Activated CD4-positive, alpha-beta memory T cell treated with anti-CD3 and anti-CD28 coated beads for 36 hours (primary cell): ENCODE results near the gene SMCR8. TPM values are rescaled to one million over a fixed set of nuclear protein-coding genes. Genes with fewer than 3 reads are reported as not detected.

ENCODE experiments used
- CTCF ChIA-PET: fragments of 350-600 bp; sonication (Branson Sonifier 250); formaldehyde crosslinking; loops from one replicate; lab custom pipeline; 2021; ENCODE audit warnings: antibody characterized with exemption, inconsistent platforms; lab: Charles Lee
- POLR2A ChIA-PET: fragments of 350-600 bp; sonication (Branson Sonifier 250); formaldehyde crosslinking; loops from one replicate; lab custom pipeline; 2021; ENCODE audit warnings: antibody characterized with exemption; lab: Charles Lee
- DNase-seq: peaks from one replicate; pipeline ENCODE4 v3.0.0-alpha.2; 2020
- H3K27ac Mint-ChIP-seq: one replicate; pipeline ENCODE4 v1.8.0; 2021; ENCODE audit warnings: mixed read lengths
- H3K27me3 Mint-ChIP-seq: one replicate; pipeline ENCODE4 v1.8.0; 2021; ENCODE audit warnings: mixed read lengths
- H3K36me3 Mint-ChIP-seq: one replicate; pipeline ENCODE4 v1.8.0; 2021; ENCODE audit warnings: mixed read lengths
- H3K4me1 Mint-ChIP-seq: one replicate; pipeline ENCODE4 v1.8.0; 2021; ENCODE audit warnings: low read depth, mixed read lengths
- H3K4me3 Mint-ChIP-seq: one replicate; pipeline ENCODE4 v1.8.0; 2021; ENCODE audit warnings: mild to moderate bottlenecking, mixed read lengths
- H3K9me3 Mint-ChIP-seq: one replicate; pipeline ENCODE4 v1.8.0; 2021; ENCODE audit warnings: mixed read lengths
- intact Hi-C: fragments of 100-400 bp; cut with micrococcal nuclease; formaldehyde crosslinking; loops from one replicate; pipeline ENCODE4 v1.15.1; 2023
- total RNA-seq, 2 experiments: library from RNA; stranded (reverse); gene quantifications; one replicate each; pipeline ENCODE4 v1.2.3, GENCODE V29; 2021

SMCR8 gene
- total RNA-seq, 2 experiments from 2014 or later: 11.1 to 11.3 TPM

DNA sequence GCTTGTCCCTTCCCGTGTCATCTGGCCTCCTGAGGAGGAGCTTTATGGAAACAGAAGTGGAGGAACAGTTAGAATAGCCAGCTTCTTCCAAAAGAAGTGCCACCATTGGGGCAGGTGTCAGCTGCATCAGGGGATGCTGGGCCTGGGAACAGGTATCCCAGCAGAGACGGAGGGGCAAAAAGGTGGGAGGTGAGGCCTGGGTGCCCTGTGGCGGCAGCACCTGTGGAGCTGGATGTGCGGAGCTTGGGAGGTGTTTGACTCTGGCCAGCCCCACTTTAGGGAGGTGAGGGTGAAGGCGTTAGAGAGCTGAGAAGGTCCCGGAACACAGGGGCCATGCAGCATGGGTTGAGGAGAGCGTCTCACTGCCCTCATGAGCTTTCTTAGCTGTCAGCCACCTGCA, 5.2 kb downstream of the SMCR8 start:
- Mint-ChIP-seq H3K4me1 (peaks cover 59% of the 10 kb centered on the region), H3K27ac (no peak overlapping the region), H3K27me3 (no peaks in the 10 kb centered on the region), H3K9me3 (no peaks in the 10 kb centered on the region), H3K36me3 (peaks cover 17% of the 10 kb centered on the region), H3K4me3 (no peak overlapping the region)
- DNase-seq: no peak
- CTCF ChIA-PET: interaction anchor here (0.8 to 1.1 kb wide), 3 partner anchors 57 to 178 kb away, joined by 3 to 4 read pairs (median 3); no protein-coding TSS in a partner anchor
- POLR2A ChIA-PET: no interaction called here
- intact Hi-C loops: no loop called here

DNA sequence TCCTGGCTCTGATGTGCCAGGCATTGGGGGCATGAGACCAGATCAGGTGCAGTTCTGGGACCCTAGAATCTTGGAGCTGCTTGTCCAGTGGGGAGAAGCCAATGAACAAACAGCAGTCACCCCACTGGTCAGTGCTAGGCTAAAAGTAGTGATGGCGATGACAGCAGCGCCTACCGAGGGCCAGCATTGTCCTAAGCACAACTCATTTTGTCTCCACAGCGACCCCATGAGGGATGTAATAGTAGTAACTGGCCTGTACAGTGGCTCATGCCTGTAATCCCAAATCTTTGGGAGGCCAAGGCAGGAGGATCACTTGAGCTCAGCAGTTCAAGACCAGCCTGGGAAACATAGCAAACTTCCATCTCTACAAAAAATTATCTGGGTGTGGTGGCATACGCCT, 6.2 kb downstream of the SMCR8 start:
- peaks cover 17% of the 10 kb centered on the region for H3K36me3 Mint-ChIP-seq
- H3K27me3 Mint-ChIP-seq: no peaks in the 10 kb centered on the region
- H3K27ac Mint-ChIP-seq: no peak overlapping the region
- ChIA-PET POLR2A (no interaction called here), CTCF (interaction anchor here (1.1 kb wide), 2 partner anchors 73 to 179 kb away, joined by 3 read pairs; no protein-coding TSS in a partner anchor)
- no peaks in the 10 kb centered on the region for H3K9me3 Mint-ChIP-seq
- intact Hi-C loops: no loop called here
- H3K4me3 Mint-ChIP-seq: no peak overlapping the region
- H3K4me1 Mint-ChIP-seq: peaks cover 56% of the 10 kb centered on the region
- DNase-seq: no peak

DNA sequence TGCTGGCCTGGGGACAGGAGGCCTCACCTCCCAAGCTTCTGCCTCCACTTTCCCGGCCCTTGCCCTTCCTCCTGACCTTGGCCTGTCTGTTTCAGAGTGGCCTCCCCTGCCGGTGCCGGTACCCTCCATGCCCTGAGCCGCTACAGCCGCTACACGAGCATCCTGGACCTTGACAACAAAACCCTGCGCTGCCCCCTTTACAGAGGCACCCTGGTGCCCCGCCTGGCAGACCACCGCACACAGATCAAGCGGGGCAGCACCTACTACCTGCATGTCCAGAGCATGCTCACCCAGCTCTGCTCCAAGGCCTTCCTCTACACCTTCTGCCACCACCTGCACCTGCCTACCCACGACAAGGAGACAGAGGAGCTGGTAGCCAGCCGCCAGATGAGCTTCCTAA, 7.4 kb downstream of the SMCR8 start:
- intact Hi-C loops: no loop called here
- Mint-ChIP-seq H3K27ac (no peak overlapping the region), H3K36me3 (peaks cover 13% of the 10 kb centered on the region), H3K4me1 (peaks cover 49% of the 10 kb centered on the region), H3K9me3 (no peaks in the 10 kb centered on the region), H3K27me3 (no peaks in the 10 kb centered on the region), H3K4me3 (no peak overlapping the region)
- DNase-seq: no peak
- POLR2A ChIA-PET: interaction anchor here (0.8 kb wide), 2 partner anchors 8 to 9 kb away, joined by 3 read pairs; partner anchors contain the start of genes SMCR8 and TOP3A
- CTCF ChIA-PET: no interaction called here

DNA sequence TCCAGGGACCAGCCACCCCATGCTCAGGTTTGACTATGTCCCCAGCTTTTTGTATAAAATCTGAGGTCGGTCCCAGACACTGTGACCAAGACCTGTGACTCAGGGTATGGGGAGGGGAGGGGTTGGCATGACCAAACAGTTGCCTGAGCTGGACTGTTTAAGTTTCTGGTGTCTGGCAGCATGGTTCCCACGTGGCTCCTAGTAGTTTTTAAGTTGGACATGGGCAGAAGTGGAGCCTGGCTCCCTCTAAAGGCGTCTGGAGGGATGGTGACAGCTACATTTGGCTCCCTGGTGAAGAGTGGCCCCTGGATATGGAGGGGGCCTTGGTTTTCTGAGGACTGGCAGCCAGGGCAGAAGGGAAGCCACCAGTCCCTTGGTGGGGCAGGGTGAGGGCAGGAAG, 7.9 kb downstream of the SMCR8 start:
- POLR2A ChIA-PET: interaction anchor here (0.8 kb wide), 1 partner anchor 8 kb away, joined by 3 read pairs; the partner anchor contains the start of genes SMCR8 and TOP3A
- Mint-ChIP-seq H3K9me3 (no peaks in the 10 kb centered on the region), H3K4me3 (no peak overlapping the region), H3K4me1 (peaks cover 45% of the 10 kb centered on the region), H3K27me3 (no peaks in the 10 kb centered on the region), H3K36me3 (peaks cover 13% of the 10 kb centered on the region), H3K27ac (peak overlapping the region; percentile 23)
- intact Hi-C loops: no loop called here
- CTCF ChIA-PET: no interaction called here
- DNase-seq: no peak

DNA sequence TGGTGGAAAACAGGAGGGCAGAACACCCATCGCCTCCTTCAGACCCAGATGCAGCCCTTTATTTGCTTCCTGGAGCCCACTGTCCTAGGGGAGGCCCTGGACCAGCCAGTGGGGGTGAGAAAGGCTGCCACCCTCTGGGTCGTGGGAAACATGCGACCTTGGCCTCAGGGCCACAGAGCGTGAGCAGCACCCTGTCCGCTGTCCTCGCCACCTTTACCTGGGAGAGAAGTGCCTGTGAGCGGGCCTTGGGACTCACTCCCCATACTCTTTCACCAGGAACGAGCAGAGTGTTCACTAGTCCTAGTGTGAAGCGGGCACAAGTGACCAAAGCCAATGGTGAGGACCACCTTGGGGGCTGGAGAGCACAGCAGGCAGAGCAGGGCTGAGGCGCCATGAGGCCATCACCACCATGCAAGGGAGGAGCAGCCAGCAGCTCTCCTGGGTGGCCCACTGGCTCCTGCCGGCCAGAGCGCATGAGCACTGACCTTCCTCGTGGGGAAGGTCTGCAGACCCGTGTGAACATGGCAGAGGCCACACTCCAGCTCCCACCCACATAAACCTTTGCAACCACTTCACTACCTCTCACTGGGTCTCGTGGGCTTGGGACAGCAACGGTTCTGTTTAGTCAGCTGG, 8.5 kb downstream of the SMCR8 start:
- H3K9me3 Mint-ChIP-seq: no peaks in the 10 kb centered on the region
- POLR2A ChIA-PET: interaction anchor here (1.0 kb wide), 1 partner anchor 9 kb away, joined by 3 read pairs; no protein-coding TSS in a partner anchor
- intact Hi-C loops: no loop called here
- no peak overlapping the region for H3K27ac Mint-ChIP-seq
- no peak for DNase-seq
- peaks cover 40% of the 10 kb centered on the region for H3K4me1 Mint-ChIP-seq
- CTCF ChIA-PET: no interaction called here
- H3K36me3 Mint-ChIP-seq: peaks cover 14% of the 10 kb centered on the region
- no peaks in the 10 kb centered on the region for H3K27me3 Mint-ChIP-seq
- no peak overlapping the region for H3K4me3 Mint-ChIP-seq

DNA sequence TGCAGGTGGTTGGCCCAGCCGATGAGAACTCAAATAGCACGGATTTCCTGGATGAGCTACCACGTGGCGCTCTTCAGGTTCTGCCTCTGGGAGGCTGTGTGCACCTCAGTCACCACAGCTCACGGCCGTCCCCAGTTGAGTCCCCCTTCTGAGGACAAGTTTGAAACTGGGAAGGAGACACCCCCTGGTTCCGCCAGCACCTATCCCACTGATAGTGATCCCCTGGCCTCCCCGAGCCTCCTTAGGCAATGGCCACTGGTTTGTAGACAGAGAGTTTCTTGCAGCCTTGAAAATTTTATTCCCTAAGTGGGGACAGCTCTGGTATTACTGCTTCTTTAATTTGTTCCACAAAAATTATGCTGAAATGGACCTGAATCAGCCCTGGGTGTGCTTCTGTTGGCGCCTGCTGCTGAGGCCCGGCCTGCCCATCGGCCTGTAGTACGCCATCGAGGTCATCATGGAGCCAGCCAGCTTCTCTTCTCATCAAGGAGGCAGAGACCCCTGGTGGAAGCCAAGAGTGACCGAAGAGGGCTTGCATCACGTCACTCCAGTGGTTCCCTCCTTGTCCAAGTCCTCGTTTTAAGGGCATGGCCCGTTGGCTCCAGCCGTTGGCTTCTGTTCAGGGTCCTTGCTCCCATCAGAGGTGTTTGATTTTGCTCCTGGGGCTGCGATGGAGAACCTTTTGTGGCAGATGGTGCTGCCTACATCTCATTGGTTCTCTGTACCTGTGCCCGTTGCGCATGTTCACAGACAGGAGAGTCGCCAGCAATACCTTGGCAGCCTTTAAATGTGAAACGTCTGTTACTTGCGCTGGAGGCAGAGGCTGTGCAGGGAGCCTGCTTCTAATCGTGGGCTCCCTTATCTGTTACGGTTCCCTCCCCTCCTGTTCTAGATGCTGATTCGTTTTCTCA, 9.3 kb downstream of the SMCR8 start:
- ChIA-PET POLR2A (interaction anchor here (1.0 kb wide), 1 partner anchor 8 kb away, joined by 3 read pairs; no protein-coding TSS in a partner anchor), CTCF (no interaction called here)
- Mint-ChIP-seq H3K9me3 (no peaks in the 10 kb centered on the region), H3K27me3 (no peaks in the 10 kb centered on the region), H3K27ac (peak overlapping the region; percentile 74), H3K4me3 (no peak overlapping the region), H3K4me1 (peaks cover 32% of the 10 kb centered on the region), H3K36me3 (peaks cover 17% of the 10 kb centered on the region)
- DNase-seq: no peak
- intact Hi-C loops: no loop called here

DNA sequence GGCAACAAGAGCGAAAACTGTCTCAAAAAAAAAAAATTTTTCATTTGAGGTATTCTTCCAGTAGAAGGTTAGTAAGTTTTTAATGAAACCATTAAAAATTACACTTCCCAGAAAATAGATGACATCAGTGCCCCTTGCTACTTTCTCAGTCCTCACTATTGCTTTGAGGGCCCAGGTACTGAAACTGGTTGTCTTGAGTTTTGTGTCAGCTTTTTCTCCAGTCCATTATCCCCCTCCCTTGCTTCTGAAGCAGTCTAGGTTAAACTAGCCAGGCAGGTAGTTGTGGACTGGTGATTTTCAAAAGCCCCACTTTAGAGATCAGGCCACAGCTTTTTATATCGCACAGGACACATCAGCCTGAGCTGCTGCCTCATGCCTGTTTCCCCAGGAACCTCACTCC, 10.9 kb downstream of the SMCR8 start:
- intact Hi-C loops: no loop called here
- CTCF ChIA-PET: no interaction called here
- POLR2A ChIA-PET: no interaction called here
- Mint-ChIP-seq H3K9me3 (no peaks in the 10 kb centered on the region), H3K27me3 (no peaks in the 10 kb centered on the region), H3K27ac (peak overlapping the region; percentile 74), H3K36me3 (peaks cover 20% of the 10 kb centered on the region), H3K4me1 (peaks cover 17% of the 10 kb centered on the region), H3K4me3 (no peak overlapping the region)
- no peak for DNase-seq

DNA sequence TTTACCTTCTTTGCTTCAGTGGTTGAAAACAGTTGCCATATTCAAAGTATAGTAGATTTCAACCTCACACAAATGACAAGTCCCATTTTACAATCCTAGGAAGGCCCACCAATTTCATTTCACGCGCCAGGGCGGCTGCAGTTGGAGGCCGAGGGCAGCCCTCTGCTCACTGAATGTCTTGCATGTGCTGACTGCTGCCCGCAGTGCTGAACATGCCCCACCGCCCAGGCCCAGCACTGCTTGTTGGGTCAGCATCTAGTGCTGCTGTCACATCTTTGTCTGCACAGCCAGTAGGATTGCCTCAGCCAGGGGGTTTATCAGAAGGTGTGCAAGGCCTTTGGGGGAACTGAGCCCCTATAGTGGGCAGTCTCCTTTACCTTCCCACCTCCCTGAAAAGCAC, 11.5 kb downstream of the SMCR8 start:
- peaks cover 18% of the 10 kb centered on the region for H3K4me1 Mint-ChIP-seq
- peaks cover 20% of the 10 kb centered on the region for H3K36me3 Mint-ChIP-seq
- H3K9me3 Mint-ChIP-seq: no peaks in the 10 kb centered on the region
- no peaks in the 10 kb centered on the region for H3K27me3 Mint-ChIP-seq
- no peak overlapping the region for H3K4me3 Mint-ChIP-seq
- POLR2A ChIA-PET: no interaction called here
- DNase-seq: no peak
- H3K27ac Mint-ChIP-seq: peak overlapping the region; percentile 74
- CTCF ChIA-PET: no interaction called here
- intact Hi-C loops: no loop called here

DNA sequence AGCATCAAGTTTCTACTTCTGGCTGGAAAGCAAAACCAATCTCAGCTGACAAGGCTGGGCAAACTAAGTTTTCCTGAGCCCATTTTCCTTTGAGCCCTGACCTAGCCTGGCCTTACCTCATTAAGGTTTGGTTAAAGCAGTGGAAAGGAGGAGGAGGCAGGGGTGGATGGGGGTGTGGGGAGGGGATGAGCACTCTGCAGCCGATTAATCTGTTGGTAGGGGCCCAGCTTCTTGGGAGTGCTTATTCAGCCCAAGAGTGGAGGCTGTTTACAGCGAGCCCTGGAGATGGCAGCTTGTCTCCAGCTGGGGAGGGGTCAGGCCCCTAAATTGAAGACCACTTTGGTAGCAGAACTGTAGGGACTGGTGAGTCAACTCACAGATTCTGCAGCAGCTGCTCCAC, 12.0 kb downstream of the SMCR8 start:
- Mint-ChIP-seq H3K4me1 (peaks cover 23% of the 10 kb centered on the region), H3K9me3 (no peaks in the 10 kb centered on the region), H3K36me3 (peaks cover 22% of the 10 kb centered on the region), H3K4me3 (no peak overlapping the region), H3K27ac (peak overlapping the region; percentile 74), H3K27me3 (no peaks in the 10 kb centered on the region)
- CTCF ChIA-PET: no interaction called here
- POLR2A ChIA-PET: interaction anchor here (1.0 kb wide), 1 partner anchor 35 kb away, joined by 3 read pairs; no protein-coding TSS in a partner anchor
- intact Hi-C loops: no loop called here
- DNase-seq: no peak

DNA sequence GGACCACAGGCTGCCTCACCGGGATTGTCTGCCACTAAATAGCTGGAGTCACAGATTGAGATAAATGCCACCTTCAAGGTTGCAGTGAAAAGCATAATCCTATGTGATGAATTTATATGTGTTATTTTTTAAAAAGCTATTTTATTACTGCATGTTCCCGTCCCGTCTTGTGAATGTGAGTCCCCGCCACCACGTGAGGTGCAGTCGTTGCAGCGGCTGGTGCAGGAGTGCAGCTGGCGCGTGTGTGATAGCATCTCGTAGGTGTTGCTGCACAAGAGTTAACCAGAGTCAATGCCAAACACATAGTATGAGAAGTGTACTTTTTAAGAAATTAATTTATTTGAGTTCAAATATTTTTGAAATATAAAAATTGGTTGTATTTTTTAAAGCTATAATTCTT, 12.5 kb downstream of the SMCR8 start:
- CTCF ChIA-PET: interaction anchor here (1.5 kb wide), 1 partner anchor 298 kb away, joined by 3 read pairs; no protein-coding TSS in a partner anchor
- H3K9me3 Mint-ChIP-seq: no peaks in the 10 kb centered on the region
- DNase-seq: no peak
- no peaks in the 10 kb centered on the region for H3K27me3 Mint-ChIP-seq
- POLR2A ChIA-PET: interaction anchor here (1.0 kb wide), 1 partner anchor 35 kb away, joined by 3 read pairs; no protein-coding TSS in a partner anchor
- peaks cover 24% of the 10 kb centered on the region for H3K4me1 Mint-ChIP-seq
- no peak overlapping the region for H3K27ac Mint-ChIP-seq
- intact Hi-C loops: no loop called here
- no peak overlapping the region for H3K4me3 Mint-ChIP-seq
- H3K36me3 Mint-ChIP-seq: peaks cover 22% of the 10 kb centered on the region

DNA sequence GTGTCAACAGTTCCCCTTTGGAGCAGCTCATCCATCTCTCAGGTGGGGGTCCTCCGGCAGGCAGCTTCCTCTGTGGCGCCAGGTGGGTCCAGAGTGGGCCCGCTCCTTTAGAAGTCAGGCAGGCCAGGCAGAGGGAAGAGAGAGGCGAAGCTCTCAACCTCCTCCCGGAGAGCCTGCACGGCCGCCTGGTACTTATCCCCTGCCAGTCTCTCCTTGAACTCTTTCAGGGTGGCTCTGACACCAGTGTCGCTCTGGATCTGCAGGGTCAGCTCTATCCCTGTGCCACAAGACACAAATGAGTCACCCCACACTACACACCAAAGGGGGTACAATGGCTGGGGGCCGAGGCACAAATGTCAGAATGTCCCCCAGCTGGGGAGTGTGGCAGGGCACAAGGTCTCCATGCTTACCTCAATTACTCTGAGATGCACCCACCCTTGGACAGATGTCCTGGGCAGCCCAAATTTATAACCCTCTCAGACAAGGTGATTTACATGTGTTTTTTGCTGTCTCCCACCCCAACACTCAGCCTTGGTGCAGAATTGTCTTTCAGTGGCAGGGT, 13.6 kb downstream of the SMCR8 start:
- DNase-seq: no peak
- H3K27ac Mint-ChIP-seq: no peak overlapping the region
- H3K4me3 Mint-ChIP-seq: no peak overlapping the region
- H3K27me3 Mint-ChIP-seq: no peaks in the 10 kb centered on the region
- ChIA-PET CTCF (interaction anchor here (1.1 to 1.5 kb wide), 2 partner anchors 137 to 297 kb away, joined by 3 to 4 read pairs; no protein-coding TSS in a partner anchor), POLR2A (no interaction called here)
- H3K9me3 Mint-ChIP-seq: no peaks in the 10 kb centered on the region
- peaks cover 24% of the 10 kb centered on the region for H3K36me3 Mint-ChIP-seq
- peaks cover 24% of the 10 kb centered on the region for H3K4me1 Mint-ChIP-seq
- intact Hi-C loops: no loop called here
